Smooth muscle cell (in vitro differentiated cells): ENCODE measurements around the gene KCNMA1. TPM values are rescaled to one million over a fixed set of nuclear protein-coding genes. Genes with fewer than 3 reads are reported as not detected.

ENCODE experiments used
- DNase-seq: peaks from one replicate; lab custom pipeline; 2025; ENCODE audit not compliant: unreplicated experiment; lab: John Stamatoyannopoulos, UW
- H2AFZ ChIP-seq: fragments of 200-600 bp; sonication (generic); 2 replicates; pipeline ENCODE4 v1.6.0; 2016; ENCODE audit warnings: antibody characterized with exemption, low read depth, mild to moderate bottlenecking
- H3F3A ChIP-seq: fragments of 200-600 bp; sonication (generic); 2 replicates; pipeline ENCODE4 v1.6.0; 2017; ENCODE audit warnings: antibody characterized with exemption, low read depth
- H3K27ac ChIP-seq: fragments of 200-600 bp; sonication (generic); 2 replicates; pipeline ENCODE4 v1.5.1; 2016; ENCODE audit warnings: low read depth, mild to moderate bottlenecking
- H3K27me3 ChIP-seq: fragments of 200-600 bp; sonication (generic); 2 replicates; pipeline ENCODE4 v1.6.1; 2016; ENCODE audit warnings: low read depth, mild to moderate bottlenecking
- H3K36me3 ChIP-seq: fragments of 200-600 bp; sonication (generic); 2 replicates; pipeline ENCODE4 v1.5.1; 2016; ENCODE audit warnings: low read depth
- H3K4me1 ChIP-seq: fragments of 200-600 bp; sonication (generic); 2 replicates; pipeline ENCODE4 v1.5.1; 2016; ENCODE audit warnings: low read depth
- H3K4me2 ChIP-seq: fragments of 200-600 bp; sonication (generic); 2 replicates; pipeline ENCODE4 v1.6.0; 2016; ENCODE audit warnings: mild to moderate bottlenecking
- H3K4me3 ChIP-seq: fragments of 200-600 bp; sonication (generic); 2 replicates; pipeline ENCODE4 v1.5.1; 2016; ENCODE audit warnings: mild to moderate bottlenecking
- H3K79me2 ChIP-seq: fragments of 200-600 bp; sonication (generic); 2 replicates; pipeline ENCODE4 v1.6.0; 2016; ENCODE audit warnings: low read depth, mild to moderate bottlenecking
- H3K9ac ChIP-seq: fragments of 200-600 bp; sonication (generic); 2 replicates; pipeline ENCODE4 v1.6.0; 2016; ENCODE audit warnings: low read depth
- H3K9me3 ChIP-seq: fragments of 200-600 bp; sonication (generic); replicated peaks from 2 replicates; pipeline ENCODE4 v1.5.1; 2016; ENCODE audit warnings: low read depth
- H4K20me1 ChIP-seq: fragments of 200-600 bp; sonication (generic); 2 replicates; pipeline ENCODE4 v1.6.0; 2016; ENCODE audit warnings: low read depth
- CTCF ChIP-seq: fragments of 200-600 bp; sonication (generic); IDR thresholded peaks from 2 replicates; pipeline ENCODE4 v1.5.1; 2017; ENCODE audit warnings: borderline replicate concordance, mild to moderate bottlenecking, antibody characterized with exemption; ENCODE audit not compliant: insufficient read depth, poor library complexity, severe bottlenecking
- WGBS: methylation state at CpG from one replicate; pipeline ENCODE4 v1.1.7; 2016; ENCODE audit warnings: low lambda C conversion rate; 5-methylcytosine and 5-hydroxymethylcytosine counted together
- polyA plus RNA-seq: library from polyadenylated mRNA; unstranded; fragments of >200 nt; fragmentation: Nextera tagmentation; extraction: Ambion mirVana; gene quantifications from 2 replicates; pipeline ENCODE4 v1.2.1, GENCODE V29; 2016
- total RNA-seq: library from RNA; depleted of rRNA; stranded (reverse); fragments of >200 nt; gene quantifications from 2 replicates; pipeline ENCODE4 v1.2.3, GENCODE V29; 2014

Gene KCNMA1
- total and polyA plus RNA-seq, 2 experiments from 2014 or later = 9.1 to 23.4 TPM

GRCh38 chr10:77671594-77672252 is 34.1 kb upstream of the KCNMA1 start:
- Histone ChIP-seq H3K9ac (no peak overlapping the region), H3K9me3 (no peaks in the 10 kb centered on the region), H3K27ac (no peak overlapping the region), H3K27me3 (peaks cover 5% of the 10 kb centered on the region), H3K79me2 (no peaks in the 10 kb centered on the region), H4K20me1 (no peaks in the 10 kb centered on the region), H3K4me1 (no peaks in the 10 kb centered on the region), H3K4me2 (no peak overlapping the region), H2AFZ (no peak overlapping the region), H3K36me3 (no peaks in the 10 kb centered on the region), H3F3A (no peaks in the 10 kb centered on the region), H3K4me3 (no peak overlapping the region)
- WGBS = 93% methylated on average over 10 of the region's 10 CpGs
- TF ChIP-seq CTCF = no peak
- DNase-seq = no peak

GRCh38 chr10:77670817-77671443 is 33.3 kb upstream of the KCNMA1 start:
- Histone ChIP-seq H3K9me3 (no peaks in the 10 kb centered on the region), H3K9ac (no peak overlapping the region), H3K4me3 (no peak overlapping the region), H3K36me3 (no peaks in the 10 kb centered on the region), H3K4me2 (no peak overlapping the region), H3K27me3 (peaks cover 5% of the 10 kb centered on the region), H3K4me1 (no peaks in the 10 kb centered on the region), H4K20me1 (no peaks in the 10 kb centered on the region), H2AFZ (no peak overlapping the region), H3F3A (no peaks in the 10 kb centered on the region), H3K79me2 (no peaks in the 10 kb centered on the region), H3K27ac (no peak overlapping the region)
- TF ChIP-seq CTCF = no peak
- DNase-seq = no peak
- 73% methylated on average over 4 of the region's 5 CpGs for WGBS

- no peaks in the 10 kb centered on the region for H3F3A ChIP-seq
- no peak overlapping the region for H3K27ac ChIP-seq
- no peaks in the 10 kb centered on the region for H3K9me3 ChIP-seq
- DNase-seq = no peak
- no peak overlapping the region for H3K4me3 ChIP-seq
- H2AFZ ChIP-seq = no peak overlapping the region
- H3K4me2 ChIP-seq = no peak overlapping the region
- no peaks in the 10 kb centered on the region for H3K36me3 ChIP-seq
- H3K9ac ChIP-seq = no peak overlapping the region
- no peaks in the 10 kb centered on the region for H3K4me1 ChIP-seq
- H3K79me2 ChIP-seq = no peaks in the 10 kb centered on the region
- no peaks in the 10 kb centered on the region for H4K20me1 ChIP-seq
- H3K27me3 ChIP-seq = peaks cover 5% of the 10 kb centered on the region
- no peak for TF ChIP-seq CTCF
Observed at GRCh38 chr10:77669892-77670291, 32.3 kb upstream of the KCNMA1 start.
